ENCODE data around the gene GSTA4.

DNA sequence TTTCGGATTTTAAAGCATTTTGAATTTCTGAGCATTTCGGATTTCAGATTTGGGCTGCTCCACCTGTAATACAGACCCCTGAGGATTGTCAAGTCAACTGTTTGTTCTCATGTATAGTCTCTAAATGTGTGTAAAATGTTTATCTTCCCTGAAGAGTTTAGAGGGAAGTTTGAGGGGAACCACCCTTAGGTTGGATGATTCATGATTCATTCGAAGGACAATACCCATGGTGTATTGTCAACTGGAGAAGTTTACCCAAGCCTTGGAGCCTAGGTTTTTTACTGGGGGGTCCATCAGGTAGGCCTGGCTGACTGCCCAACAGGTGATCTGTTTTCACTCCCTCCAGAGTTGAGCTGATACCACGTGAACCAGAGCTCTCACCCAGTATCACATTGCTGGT is 18.9 kb downstream of the GSTA4 start:
- TF ChIP-seq, protein P1, sequence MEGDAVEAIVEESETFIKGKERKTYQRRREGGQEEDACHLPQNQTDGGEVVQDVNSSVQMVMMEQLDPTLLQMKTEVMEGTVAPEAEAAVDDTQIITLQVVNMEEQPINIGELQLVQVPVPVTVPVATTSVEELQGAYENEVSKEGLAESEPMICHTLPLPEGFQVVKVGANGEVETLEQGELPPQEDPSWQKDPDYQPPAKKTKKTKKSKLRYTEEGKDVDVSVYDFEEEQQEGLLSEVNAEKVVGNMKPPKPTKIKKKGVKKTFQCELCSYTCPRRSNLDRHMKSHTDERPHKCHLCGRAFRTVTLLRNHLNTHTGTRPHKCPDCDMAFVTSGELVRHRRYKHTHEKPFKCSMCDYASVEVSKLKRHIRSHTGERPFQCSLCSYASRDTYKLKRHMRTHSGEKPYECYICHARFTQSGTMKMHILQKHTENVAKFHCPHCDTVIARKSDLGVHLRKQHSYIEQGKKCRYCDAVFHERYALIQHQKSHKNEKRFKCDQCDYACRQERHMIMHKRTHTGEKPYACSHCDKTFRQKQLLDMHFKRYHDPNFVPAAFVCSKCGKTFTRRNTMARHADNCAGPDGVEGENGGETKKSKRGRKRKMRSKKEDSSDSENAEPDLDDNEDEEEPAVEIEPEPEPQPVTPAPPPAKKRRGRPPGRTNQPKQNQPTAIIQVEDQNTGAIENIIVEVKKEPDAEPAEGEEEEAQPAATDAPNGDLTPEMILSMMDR (conservative IDR thresholded peaks at IDR 0.05 in 1 of 2, IDR thresholded peaks at IDR 0.05 in 1 of 2; ENCODE audit: extremely low read depth in 1 of 2, insufficient read depth in 1 of 2, low read depth in 1 of 2, low read length in 2 of 2): no peak
- TF ChIP-seq EZH2 (IDR thresholded peaks at IDR 0.05; ENCODE audit: borderline replicate concordance, low read length): no peak
